ENCODE measurements around the gene FN3K.
"Not testable (repeated sequence)": the region's sequence is repeated elsewhere in the genome, so short reads cannot be mapped to it uniquely, and the experiment has no call there.

Gene FN3K

GRCh38 chr17:82737967-82738877, 2.8 kb downstream of the FN3K start:
- no peak for DNase-seq

GRCh38 chr17:82740906-82741759, 5.7 kb downstream of the FN3K start:
- DNase-seq: no peak

- no peak for DNase-seq
Observed at GRCh38 chr17:82743344-82744219, 8.2 kb downstream of the FN3K start.

GRCh38 chr17:82744736-82745135, 9.3 kb downstream of the FN3K start:
- not testable (repeated sequence) for DNase-seq

- no peak for DNase-seq
Observed at GRCh38 chr17:82745524-82745923, 10.1 kb downstream of the FN3K start.

- DNase-seq: no peak
Observed at GRCh38 chr17:82748756-82749155, 13.3 kb downstream of the FN3K start.

- no peak for DNase-seq
Observed at GRCh38 chr17:82750241-82750908, 15.0 kb downstream of the FN3K start.

- DNase-seq: no peak
Observed at GRCh38 chr17:82751171-82751570, 15.8 kb downstream of the FN3K start.

GRCh38 chr17:82751571-82752370, 16.4 kb downstream of the FN3K start, which contains the start of gene TBCD:
TBCD (plus strand) TSS chr17:82752065; CDS start chr17:82752194, 129 bp downstream.
- peak; percentile 88 for DNase-seq

- no peak for DNase-seq
Observed at GRCh38 chr17:82752371-82753200, 17.2 kb downstream of the FN3K start.

GRCh38 chr17:82753201-82753464, 17.7 kb downstream of the FN3K start:
- DNase-seq: no peak

- DNase-seq: peak; percentile 26
Observed at GRCh38 chr17:82754297-82755208, 19.1 kb downstream of the FN3K start.

- no peak for DNase-seq
Observed at GRCh38 chr17:82756166-82756565, 20.8 kb downstream of the FN3K start.

- no peak for DNase-seq
Observed at GRCh38 chr17:82765371-82765770, 30.0 kb downstream of the FN3K start.

GRCh38 chr17:82767041-82767754, 31.8 kb downstream of the FN3K start:
- DNase-seq: peak; percentile 42

GRCh38 chr17:82769041-82769440, 33.6 kb downstream of the FN3K start:
- no peak for DNase-seq

GRCh38 chr17:82772026-82772425, 36.6 kb downstream of the FN3K start:
- no peak for DNase-seq

- DNase-seq: not testable (repeated sequence)
Observed at GRCh38 chr17:82774456-82774855, 39.0 kb downstream of the FN3K start.

All from fibroblast of skin of right biceps (primary cell).